Left lung (tissue), 10 donors: Measurements from ENCODE around the gene ST13. TPM values are rescaled to one million over a fixed set of nuclear protein-coding genes. Genes with fewer than 3 reads are reported as not detected.
A peak's percentile ranks its signal among the peaks of the same experiment; 100 is the strongest.

Source experiments
- ATAC-seq: fragments of 200-7000 bp; cut with Tn5 transposase; one replicate; pipeline ENCODE4 v1.9.1; 2020; ENCODE audit warnings: moderate library complexity
- DNase-seq, 4 donors: peaks; one replicate each; pipeline ENCODE4 v3.0.0-alpha.2; 2013 to 2020
- H3K27ac ChIP-seq, 2 donors: fragments of 200-600 bp; sonication (generic) in 1 of 2; one replicate each; pipeline versions ENCODE4 v1.5.0 to v1.8.0; 2020 to 2021
- H3K27me3 ChIP-seq, 2 donors: fragments of 200-600 bp; sonication (generic) in 1 of 2; one replicate each; pipeline versions ENCODE4 v1.5.0 to v1.8.0; 2020 to 2021
- H3K36me3 ChIP-seq, 2 donors: fragments of 200-600 bp; sonication (generic) in 1 of 2; one replicate each; pipeline versions ENCODE4 v1.5.0 to v1.8.0; 2020 to 2021
- H3K4me1 ChIP-seq, 2 donors: fragments of 200-600 bp; one replicate each; pipeline ENCODE4 v1.8.0; 2021
- H3K4me3 ChIP-seq, 2 donors: fragments of 200-600 bp; sonication (generic) in 1 of 2; one replicate each; pipeline versions ENCODE4 v1.5.0 to v1.8.0; 2020 to 2021; ENCODE audit warnings: mild to moderate bottlenecking in 1 of 2
- H3K9me3 ChIP-seq, 2 donors: fragments of 200-600 bp; sonication (generic) in 1 of 2; one replicate each; pipeline versions ENCODE4 v1.5.0 to v1.8.0; 2020 to 2021
- CTCF ChIP-seq, 2 donors: fragments of 200-600 bp; sonication (generic) in 1 of 2; IDR thresholded peaks; one replicate each; pipeline versions ENCODE4 v1.5.0 to v1.8.0; 2021; ENCODE audit warnings: antibody characterized with exemption in 2 of 2
- intact Hi-C, 2 donors: fragments of 100-400 bp; cut with DNase I; formaldehyde crosslinking; loops; one replicate each; pipeline versions ENCODE4 v1.11.2 to v1.14.2; 2022
- polyA plus RNA-seq, 6 donors: library from polyadenylated mRNA; unstranded; fragments of 120-200 nt; gene quantifications; one replicate each; pipeline ENCODE4 v1.2.1, GENCODE V29; 2013; ENCODE audit not compliant: insufficient read length in 6 of 6
- total RNA-seq, 2 donors: library from RNA; stranded (reverse); fragmentation: NEBNext Ultra II Directional; extraction: Animal tissue kit (Norgen Biotek cat#: 25700); gene quantifications; one replicate each; pipeline ENCODE4 v1.2.1, GENCODE V29; 2021
- donor health status: DM: no; HTN: yes; CAD: no.
- donor health status: DM: no; HTN: no; CAD: no.

ST13 gene
- total and polyA plus RNA-seq, 8 donors, result 161 to 638 (median 566) TPM

GRCh38 chr22:40817737-40818136, 38.7 kb downstream of the ST13 start:
- TF ChIP-seq CTCF (IDR thresholded peaks at IDR 0.05), result no peak
- Histone ChIP-seq H3K4me3 (peak overlapping the region in 1 of 2 donors; percentile 93), H3K9me3 (no peaks in the 10 kb centered on the region), H3K27ac (no peak overlapping the region), H3K27me3 (no peaks in the 10 kb centered on the region), H3K4me1 (peaks cover 4 to 33% of the 10 kb centered on the region in 2 donors), H3K36me3 (peaks cover 0 to 2% of the 10 kb centered on the region in 2 donors)
- no peak for DNase-seq
- intact Hi-C loops, result no loop called here
- ATAC-seq, result no peak

GRCh38 chr22:40813912-40814315, 42.5 kb downstream of the ST13 start:
- Histone ChIP-seq H3K27me3 (no peaks in the 10 kb centered on the region), H3K36me3 (no peaks in the 10 kb centered on the region), H3K4me1 (peaks cover 4 to 20% of the 10 kb centered on the region in 2 donors), H3K27ac (no peak overlapping the region), H3K9me3 (no peaks in the 10 kb centered on the region), H3K4me3 (no peak overlapping the region)
- intact Hi-C loops, result no loop called here
- TF ChIP-seq CTCF (IDR thresholded peaks at IDR 0.05), result no peak
- DNase-seq (no peak), ATAC-seq (no peak)

- peak; percentile 67 for ATAC-seq
- no peak for TF ChIP-seq CTCF (IDR thresholded peaks at IDR 0.05)
These were observed 48.2 kb downstream of the ST13 start for GRCh38 chr22:40808018-40808841.

GRCh38 chr22:40806711-40807110, 49.7 kb downstream of the ST13 start:
- Histone ChIP-seq H3K4me3 (no peak overlapping the region), H3K4me1 (peaks cover 0 to 10% of the 10 kb centered on the region in 2 donors), H3K9me3 (no peaks in the 10 kb centered on the region), H3K27ac (no peak overlapping the region), H3K36me3 (no peaks in the 10 kb centered on the region), H3K27me3 (no peaks in the 10 kb centered on the region)
- TF ChIP-seq CTCF (IDR thresholded peaks at IDR 0.05), result no peak
- ATAC-seq (no peak), DNase-seq (no peak)
- intact Hi-C loops, result no loop called here

More at GRCh38 chr22:40808018-40808841, 48.2 kb downstream of the ST13 start:
- intact Hi-C loops, result no loop called here
- Histone ChIP-seq H3K36me3 (no peaks in the 10 kb centered on the region), H3K4me3 (no peak overlapping the region), H3K27me3 (no peaks in the 10 kb centered on the region), H3K27ac (no peak overlapping the region), H3K4me1 (peaks cover 0 to 10% of the 10 kb centered on the region in 2 donors), H3K9me3 (no peaks in the 10 kb centered on the region)
- DNase-seq, result peak in 1 of 4 donors; percentile 5

GRCh38 chr22:40805699-40806203, 50.7 kb downstream of the ST13 start:
- Histone ChIP-seq H3K27me3 (no peaks in the 10 kb centered on the region), H3K36me3 (no peaks in the 10 kb centered on the region), H3K4me1 (peaks cover 0 to 10% of the 10 kb centered on the region in 2 donors), H3K27ac (no peak overlapping the region), H3K9me3 (no peaks in the 10 kb centered on the region), H3K4me3 (no peak overlapping the region)
- no peak for TF ChIP-seq CTCF (IDR thresholded peaks at IDR 0.05)
- no peak for ATAC-seq
- no peak for DNase-seq
- intact Hi-C loops, result no loop called here
